Naive B cell (primary cell): ENCODE measurements around the gene PCBP3. TPM values are rescaled to one million over a fixed set of nuclear protein-coding genes. Genes with fewer than 3 reads are reported as not detected.

Experiments used
- ATAC-seq, 2 donors: fragments of 150-1000 bp; cut with Tn5 transposase; 2 replicates each; pipeline ENCODE4 v1.10.0; 2021; ENCODE audit warnings: low read depth in 2 of 2, mild to moderate bottlenecking in 2 of 2, moderate library complexity in 2 of 2
- DNase-seq: peaks from one replicate; pipeline ENCODE4 v3.0.0; 2022
- H3K27ac Mint-ChIP-seq, 6 donors: one replicate each; pipeline ENCODE4 v1.8.0; 2020 to 2022; ENCODE audit warnings: mild to moderate bottlenecking in 6 of 6, mixed read lengths in 6 of 6, moderate library complexity in 5 of 6, inconsistent platforms in 2 of 6
- H3K27me3 Mint-ChIP-seq, 3 donors: one replicate each; pipeline ENCODE4 v1.8.0; 2021 to 2022; ENCODE audit warnings: mixed read lengths in 3 of 3, mild to moderate bottlenecking in 1 of 3
- H3K36me3 Mint-ChIP-seq, 2 donors: one replicate each; pipeline ENCODE4 v1.8.0; 2020 to 2022; ENCODE audit warnings: mixed read lengths in 2 of 2, inconsistent platforms in 1 of 2, mild to moderate bottlenecking in 1 of 2
- H3K4me1 Mint-ChIP-seq, 3 donors: one replicate each; pipeline ENCODE4 v1.8.0; 2020 to 2022; ENCODE audit warnings: mixed read lengths in 3 of 3, inconsistent platforms in 1 of 3, mild to moderate bottlenecking in 1 of 3, moderate library complexity in 1 of 3
- H3K4me3 Mint-ChIP-seq, 8 donors: one replicate each; pipeline ENCODE4 v1.8.0; 2020 to 2022; ENCODE audit warnings: mild to moderate bottlenecking in 8 of 8, mixed read lengths in 8 of 8, moderate library complexity in 8 of 8, inconsistent platforms in 2 of 8
- H3K9me3 Mint-ChIP-seq, 7 donors: one replicate each; pipeline ENCODE4 v1.8.0; 2020 to 2022; ENCODE audit warnings: mixed read lengths in 7 of 7, mild to moderate bottlenecking in 5 of 7, inconsistent platforms in 2 of 7, moderate library complexity in 1 of 7
- polyA plus RNA-seq, 6 donors: library from polyadenylated mRNA; unstranded; fragments of 300-500 nt; fragmentation: Illumina TruSeq; gene quantifications; one replicate each; pipeline ENCODE4 v1.2.3, GENCODE V29; 2021; ENCODE audit warnings: low read depth in 6 of 6

PCBP3 gene
- 1 to 10 TPM in 2 of 6 donors, under 1 TPM in 2, not detected in 2; 0.60 to 1.5 (median 0.93) TPM for polyA plus RNA-seq

- peaks cover 13 to 46% (median 14%) of the 10 kb centered on the region in 3 donors for H3K4me1 Mint-ChIP-seq
Measured at GRCh38 chr21:45643021-45643980, at the start of gene PCBP3. Gene PCBP3, plus strand, starts transcription at chr21:45643725. Its CDS starts 206,361 bp downstream, at chr21:45850086.

GRCh38 chr21:45594721-45595489 is 48.6 kb upstream of the PCBP3 start:
- H3K4me3 Mint-ChIP-seq = no peak overlapping the region
- H3K27ac Mint-ChIP-seq = peak overlapping the region in 3 of 6 donors; percentile 2 to 4 (median 2)
- H3K27me3 Mint-ChIP-seq = peaks cover 15 to 36% (median 19%) of the 10 kb centered on the region in 3 donors
- DNase-seq = no peak
- no peak for ATAC-seq
- H3K36me3 Mint-ChIP-seq = no peaks in the 10 kb centered on the region
- peaks cover 0 to 3% (median 0%) of the 10 kb centered on the region in 7 donors for H3K9me3 Mint-ChIP-seq
- H3K4me1 Mint-ChIP-seq = peaks cover 5 to 8% (median 7%) of the 10 kb centered on the region in 3 donors

More at GRCh38 chr21:45643021-45643980, at the start of gene PCBP3:
- ATAC-seq = peak; percentile 76 to 77
- Mint-ChIP-seq H3K36me3 (peaks cover 0 to 11% of the 10 kb centered on the region in 2 donors), H3K9me3 (peaks cover 0 to 12% (median 5%) of the 10 kb centered on the region in 7 donors), H3K4me3 (peak within 1 kb of the TSS; percentile 61 to 86 (median 78)), H3K27me3 (peaks cover 27 to 58% (median 27%) of the 10 kb centered on the region in 3 donors), H3K27ac (peak within 1 kb of the TSS in 3 of 6 donors; percentile 42 to 94 (median 50))
- peak; percentile 73 for DNase-seq

- H3K9me3 Mint-ChIP-seq = peaks cover 0 to 7% (median 2%) of the 10 kb centered on the region in 7 donors
- H3K36me3 Mint-ChIP-seq = no peaks in the 10 kb centered on the region
- H3K27me3 Mint-ChIP-seq = peaks cover 15 to 44% (median 26%) of the 10 kb centered on the region in 3 donors
- H3K4me1 Mint-ChIP-seq = peaks cover 5 to 12% (median 7%) of the 10 kb centered on the region in 3 donors
- H3K4me3 Mint-ChIP-seq = no peak overlapping the region
- ATAC-seq = no peak
- no peak for DNase-seq
- H3K27ac Mint-ChIP-seq = no peak overlapping the region
Measured at GRCh38 chr21:45595574-45596295, 47.8 kb upstream of the PCBP3 start.

- Mint-ChIP-seq H3K27me3 (peaks cover 15 to 47% (median 26%) of the 10 kb centered on the region in 3 donors), H3K27ac (peak overlapping the region in 4 of 6 donors; percentile 49 to 75 (median 54))
Measured at GRCh38 chr21:45596704-45597318, 46.7 kb upstream of the PCBP3 start.

GRCh38 chr21:45598109-45598508 is 45.4 kb upstream of the PCBP3 start:
- no peak for DNase-seq
- Mint-ChIP-seq H3K4me1 (peaks cover 5 to 13% (median 7%) of the 10 kb centered on the region in 3 donors), H3K4me3 (no peak overlapping the region), H3K27ac (no peak overlapping the region), H3K36me3 (peaks cover 5 to 6% of the 10 kb centered on the region in 2 donors), H3K9me3 (peaks cover 4 to 24% (median 13%) of the 10 kb centered on the region in 7 donors), H3K27me3 (peaks cover 15 to 55% (median 26%) of the 10 kb centered on the region in 3 donors)
- no peak for ATAC-seq

More at GRCh38 chr21:45596704-45597318, 46.7 kb upstream of the PCBP3 start:
- Mint-ChIP-seq H3K9me3 (peaks cover 0 to 11% (median 4%) of the 10 kb centered on the region in 7 donors), H3K36me3 (no peaks in the 10 kb centered on the region), H3K4me1 (peaks cover 5 to 13% (median 7%) of the 10 kb centered on the region in 3 donors), H3K4me3 (peak overlapping the region in 1 of 8 donors; percentile 12)
- DNase-seq (peak; percentile 71), ATAC-seq (peak; percentile 65 to 85)

- H3K4me1 Mint-ChIP-seq = peaks cover 5 to 13% (median 7%) of the 10 kb centered on the region in 3 donors
- DNase-seq (no peak), ATAC-seq (no peak)
- no peak overlapping the region for H3K4me3 Mint-ChIP-seq
- no peak overlapping the region for H3K27ac Mint-ChIP-seq
- peaks cover 5 to 30% (median 17%) of the 10 kb centered on the region in 7 donors for H3K9me3 Mint-ChIP-seq
- H3K27me3 Mint-ChIP-seq = peaks cover 11 to 56% (median 26%) of the 10 kb centered on the region in 3 donors
- peaks cover 6 to 10% of the 10 kb centered on the region in 2 donors for H3K36me3 Mint-ChIP-seq
Measured at GRCh38 chr21:45598666-45599065, 44.9 kb upstream of the PCBP3 start.

GRCh38 chr21:45599146-45599581 is 44.4 kb upstream of the PCBP3 start:
- peaks cover 5 to 13% (median 7%) of the 10 kb centered on the region in 3 donors for H3K4me1 Mint-ChIP-seq
- no peak for DNase-seq
- H3K27ac Mint-ChIP-seq = no peak overlapping the region
- peaks cover 10 to 56% (median 26%) of the 10 kb centered on the region in 3 donors for H3K27me3 Mint-ChIP-seq
- peaks cover 11 to 12% of the 10 kb centered on the region in 2 donors for H3K36me3 Mint-ChIP-seq
- no peak overlapping the region for H3K4me3 Mint-ChIP-seq
- H3K9me3 Mint-ChIP-seq = peaks cover 10 to 35% (median 22%) of the 10 kb centered on the region in 7 donors
- no peak for ATAC-seq

GRCh38 chr21:45600248-45600647 is 43.3 kb upstream of the PCBP3 start:
- Mint-ChIP-seq H3K27ac (peak overlapping the region in 1 of 6 donors; percentile 67), H3K9me3 (peaks cover 15 to 39% (median 26%) of the 10 kb centered on the region in 7 donors), H3K4me1 (peaks cover 5 to 13% (median 7%) of the 10 kb centered on the region in 3 donors), H3K36me3 (peaks cover 14 to 15% of the 10 kb centered on the region in 2 donors), H3K4me3 (no peak overlapping the region), H3K27me3 (peaks cover 11 to 50% (median 19%) of the 10 kb centered on the region in 3 donors)
- no peak for DNase-seq
- no peak for ATAC-seq

- peaks cover 4 to 10% (median 5%) of the 10 kb centered on the region in 3 donors for H3K4me1 Mint-ChIP-seq
- H3K27ac Mint-ChIP-seq = no peak overlapping the region
- peaks cover 9 to 44% (median 14%) of the 10 kb centered on the region in 3 donors for H3K27me3 Mint-ChIP-seq
- H3K9me3 Mint-ChIP-seq = peaks cover 15 to 39% (median 26%) of the 10 kb centered on the region in 7 donors
- H3K36me3 Mint-ChIP-seq = peaks cover 14 to 15% of the 10 kb centered on the region in 2 donors
- H3K4me3 Mint-ChIP-seq = peak overlapping the region in 1 of 8 donors; percentile 40
- DNase-seq (no peak), ATAC-seq (no peak)
Measured at GRCh38 chr21:45601551-45601950, 42.0 kb upstream of the PCBP3 start.

- peak overlapping the region in 1 of 8 donors; percentile 75 for H3K4me3 Mint-ChIP-seq
- no peak overlapping the region for H3K27ac Mint-ChIP-seq
- peaks cover 15 to 39% (median 26%) of the 10 kb centered on the region in 7 donors for H3K9me3 Mint-ChIP-seq
- H3K27me3 Mint-ChIP-seq = peaks cover 5 to 39% (median 8%) of the 10 kb centered on the region in 3 donors
- ATAC-seq (no peak), DNase-seq (no peak)
- H3K36me3 Mint-ChIP-seq = peaks cover 14 to 15% of the 10 kb centered on the region in 2 donors
- peaks cover 0 to 5% (median 0%) of the 10 kb centered on the region in 3 donors for H3K4me1 Mint-ChIP-seq
Measured at GRCh38 chr21:45602106-45602505, 41.4 kb upstream of the PCBP3 start.

- H3K27ac Mint-ChIP-seq = no peak overlapping the region
- H3K9me3 Mint-ChIP-seq = peaks cover 15 to 39% (median 27%) of the 10 kb centered on the region in 7 donors
Measured at GRCh38 chr21:45603481-45603880, 40.0 kb upstream of the PCBP3 start.

More at GRCh38 chr21:45603481-45603880, 40.0 kb upstream of the PCBP3 start:
- DNase-seq (no peak), ATAC-seq (no peak)
- H3K4me1 Mint-ChIP-seq = peaks cover 0 to 5% (median 0%) of the 10 kb centered on the region in 3 donors
- H3K4me3 Mint-ChIP-seq = no peak overlapping the region
- H3K27me3 Mint-ChIP-seq = peaks cover 8 to 41% (median 16%) of the 10 kb centered on the region in 3 donors
- peaks cover 14 to 15% of the 10 kb centered on the region in 2 donors for H3K36me3 Mint-ChIP-seq
